22Rv1 (cell line): ENCODE measurements around the gene SNX24.

Experiments
- CTCF ChIP-seq: fragments of 450-650 bp; IDR thresholded peaks from 2 replicates; pipeline ENCODE4 v1.5.1; 2017; ENCODE audit warnings: mild to moderate bottlenecking
- ZFX ChIP-seq: fragments of 450-650 bp; IDR thresholded peaks from 2 replicates; pipeline ENCODE4 v1.6.1; 2017; ENCODE audit warnings: antibody characterized with exemption, borderline replicate concordance

- TF ChIP-seq CTCF, result no peak
- no peak for TF ChIP-seq ZFX
These were observed 35.3 kb downstream of the SNX24 start for GRCh38 chr5:122880749-122881148.
